OCI-LY7 (cell line): ENCODE data around the gene GLS. TPM values are rescaled to one million over a fixed set of nuclear protein-coding genes. Genes with fewer than 3 reads are reported as not detected.

Source experiments
- BruUV-seq: library from RNA; stranded (reverse); fragments of 400-500 nt; replicated peaks from 2 replicates; lab custom pipeline; 2021; lab: Mats Ljungman, UMichigan
- CTCF ChIA-PET: fragments of 300-600 bp; sonication (Branson Sonifier 250); formaldehyde crosslinking; loops from one replicate; lab custom pipeline; 2022; ENCODE audit warnings: antibody characterized with exemption; ENCODE audit not compliant: unreplicated experiment; lab: Charles Lee
- POLR2A ChIA-PET: fragments of 300-600 bp; sonication (Branson Sonifier 250); formaldehyde crosslinking; loops from one replicate; lab custom pipeline; 2022; ENCODE audit warnings: antibody characterized with exemption; lab: Charles Lee
- DNase-seq: peaks from one replicate; pipeline ENCODE4 v3.0.0-alpha.2; 2015; ENCODE audit warnings: low spot score
- H2AFZ ChIP-seq: fragments of 200-600 bp; sonication (generic), shearing (Covaris generic); 2 replicates; pipeline ENCODE4 v1.6.1; 2014; ENCODE audit warnings: mild to moderate bottlenecking, antibody characterized with exemption, low read length, moderate library complexity
- H3K27ac ChIP-seq: fragments of 200-600 bp; sonication (generic); 2 replicates; pipeline ENCODE4 v1.5.1; 2014; ENCODE audit warnings: mixed run types, low read depth, mild to moderate bottlenecking, moderate library complexity, low read length, inconsistent platforms; ENCODE audit not compliant: poor library complexity, severe bottlenecking
- H3K36me3 ChIP-seq: fragments of 200-600 bp; sonication (generic); 2 replicates; pipeline ENCODE4 v1.6.1; 2014; ENCODE audit warnings: mild to moderate bottlenecking, antibody characterized with exemption, low read length, moderate library complexity, mixed read lengths; ENCODE audit not compliant: insufficient read depth
- H3K4me1 ChIP-seq: fragments of 200-600 bp; sonication (generic); 2 replicates; pipeline ENCODE4 v1.5.1; 2014; ENCODE audit warnings: mild to moderate bottlenecking, low read length; ENCODE audit not compliant: insufficient read depth, poor library complexity, severe bottlenecking
- H3K4me2 ChIP-seq: fragments of 200-600 bp; sonication (generic); 2 replicates; pipeline ENCODE4 v1.6.1; 2014; ENCODE audit warnings: mild to moderate bottlenecking, low read length
- H3K4me3 ChIP-seq: fragments of 200-600 bp; sonication (generic); 2 replicates; pipeline ENCODE4 v1.5.1; 2014; ENCODE audit warnings: mild to moderate bottlenecking, low read depth, low read length; ENCODE audit not compliant: poor library complexity, severe bottlenecking
- H3K79me2 ChIP-seq: fragments of 200-600 bp; sonication (generic); 2 replicates; pipeline ENCODE4 v1.6.1; 2016; ENCODE audit warnings: low read depth, mild to moderate bottlenecking, low read length, moderate library complexity, mixed read lengths; ENCODE audit not compliant: insufficient read depth
- H3K9me2 ChIP-seq: fragments of 200-600 bp; sonication (generic); 2 replicates; pipeline ENCODE4 v1.6.1; 2016; ENCODE audit warnings: mild to moderate bottlenecking, low read length, mixed read lengths; ENCODE audit not compliant: insufficient read depth
- H3K9me3 ChIP-seq: fragments of 200-600 bp; sonication (generic); 2 replicates; pipeline ENCODE4 v1.6.1; 2014; ENCODE audit warnings: mild to moderate bottlenecking, mixed run types, low read length, mixed read lengths
- H4K20me1 ChIP-seq: fragments of 200-600 bp; sonication (generic); 2 replicates; pipeline ENCODE4 v1.6.1; 2014; ENCODE audit warnings: mild to moderate bottlenecking, antibody characterized with exemption, low read length, moderate library complexity, mixed read lengths; ENCODE audit not compliant: insufficient read depth
- CTCF ChIP-seq: fragments of 200-600 bp; sonication (generic); conservative IDR thresholded peaks from 2 replicates; pipeline ENCODE4 v1.5.1; 2014; ENCODE audit warnings: mild to moderate bottlenecking, antibody characterized with exemption, low read length, moderate library complexity, mixed read lengths
- EZH2phosphoT487 ChIP-seq: fragments of 200-600 bp; sonication (generic); IDR thresholded peaks from 2 replicates; pipeline ENCODE4 v1.6.1; 2018; ENCODE audit warnings: low read depth, borderline replicate concordance, mild to moderate bottlenecking, mixed run types, antibody characterized with exemption, low read length, moderate library complexity, mixed read lengths
- intact Hi-C: fragments of 100-400 bp; cut with micrococcal nuclease; formaldehyde crosslinking; loops from one replicate; pipeline ENCODE4 v1.10.0; 2022; ENCODE audit not compliant: unreplicated experiment
- total RNA-seq, 2 experiments: library from RNA; depleted of rRNA in 1 of 2; stranded (reverse); fragments of >200 nt in 1 of 2; shearing (Covaris generic) in 1 of 2; gene quantifications; 2 replicates each; pipeline ENCODE4 v1.2.3, GENCODE V29; 2014 to 2022

Gene GLS
- total RNA-seq, 2 experiments from 2014 or later, result 102 to 103 TPM

- CTCF ChIA-PET, result no interaction called here
Measured at GRCh38 chr2:190862571-190862991, 18.0 kb upstream of the GLS start.

GRCh38 chr2:190863946-190864345, 16.7 kb upstream of the GLS start:
- no peaks in the 10 kb centered on the region for H3K79me2 ChIP-seq
- ChIA-PET CTCF (no interaction called here), POLR2A (no interaction called here)
- no peaks in the 10 kb centered on the region for H3K36me3 ChIP-seq
- H3K4me2 ChIP-seq, result no peak overlapping the region
- no TSS peak for BruUV-seq
- no peaks in the 10 kb centered on the region for H3K9me3 ChIP-seq
- no peak overlapping the region for H3K4me3 ChIP-seq
- intact Hi-C loops, result no loop called here
- H3K4me1 ChIP-seq, result no peaks in the 10 kb centered on the region
- no peak for DNase-seq
- TF ChIP-seq CTCF, result no peak
- no peak for TF ChIP-seq EZH2phosphoT487
- H4K20me1 ChIP-seq, result no peaks in the 10 kb centered on the region
- H3K27ac ChIP-seq, result no peak overlapping the region
- H2AFZ ChIP-seq, result no peak overlapping the region
- no peaks in the 10 kb centered on the region for H3K9me2 ChIP-seq

More at GRCh38 chr2:190862571-190862991, 18.0 kb upstream of the GLS start:
- TF ChIP-seq EZH2phosphoT487 (no peak), CTCF (no peak)
- Histone ChIP-seq H4K20me1 (no peaks in the 10 kb centered on the region), H3K9me2 (no peaks in the 10 kb centered on the region), H3K27ac (no peak overlapping the region), H3K79me2 (no peaks in the 10 kb centered on the region), H3K4me1 (no peaks in the 10 kb centered on the region), H3K9me3 (no peaks in the 10 kb centered on the region), H3K4me2 (no peak overlapping the region), H3K4me3 (no peak overlapping the region), H3K36me3 (no peaks in the 10 kb centered on the region), H2AFZ (no peak overlapping the region)
- no peak for DNase-seq
- BruUV-seq, result no TSS peak
- intact Hi-C loops, result no loop called here
- POLR2A ChIA-PET, result interaction anchor here (0.7 kb wide), 2 partner anchors 42 to 82 kb away, joined by 5 to 8 read pairs; no protein-coding TSS in a partner anchor

GRCh38 chr2:190864375-190864774, 16.2 kb upstream of the GLS start:
- Histone ChIP-seq H3K4me2 (no peak overlapping the region), H3K27ac (no peak overlapping the region), H3K79me2 (no peaks in the 10 kb centered on the region), H2AFZ (no peak overlapping the region), H3K4me3 (no peak overlapping the region), H3K9me3 (no peaks in the 10 kb centered on the region), H3K36me3 (no peaks in the 10 kb centered on the region), H3K4me1 (no peaks in the 10 kb centered on the region), H3K9me2 (no peaks in the 10 kb centered on the region), H4K20me1 (no peaks in the 10 kb centered on the region)
- no TSS peak for BruUV-seq
- ChIA-PET CTCF (no interaction called here), POLR2A (no interaction called here)
- TF ChIP-seq EZH2phosphoT487 (no peak), CTCF (no peak)
- intact Hi-C loops, result no loop called here
- no peak for DNase-seq
